GM13976 (cell line): ENCODE measurements around the gene ALG8.
A peak's percentile ranks its signal among the peaks of the same experiment; 100 is the strongest.
"Not testable (repeated sequence)": the region's sequence is repeated elsewhere in the genome, so short reads cannot be mapped to it uniquely, and the experiment has no call there.

Experiments
- DNase-seq: peaks from one replicate; pipeline ENCODE4 v3.0.0; 2012; ENCODE audit warnings: low spot score
- CTCF ChIP-seq: IDR thresholded peaks from 2 replicates; pipeline ENCODE4 v1.5.1; 2012; ENCODE audit warnings: borderline replicate concordance, mild to moderate bottlenecking; ENCODE audit not compliant: insufficient read depth; ENCODE audit errors: extremely low read depth, missing control alignments, control extremely low read depth
- in situ Hi-C: fragments of 300-500 bp; cut with MboI; formaldehyde crosslinking; loops from one replicate; pipeline ENCODE4 v1.12.0; 2022; ENCODE audit warnings: low sequenced_read_pairs, mixed read lengths, inconsistent platforms; ENCODE audit not compliant: unreplicated experiment

ALG8 gene

GRCh38 chr11:78079232-78080083 is 60.0 kb downstream of the ALG8 start, which contains the start of gene NDUFC2:
Gene NDUFC2 (minus strand): TSS chr11:78079862. CDS start chr11:78079744, 118 bp downstream.
- DNase-seq: peak; percentile 87
- in situ Hi-C loops: no loop called here
- TF ChIP-seq CTCF: no peak

GRCh38 chr11:78078218-78079167 is 60.9 kb downstream of the ALG8 start:
- TF ChIP-seq CTCF: no peak
- in situ Hi-C loops: no loop called here
- DNase-seq: no peak

GRCh38 chr11:78077592-78077991 is 61.8 kb downstream of the ALG8 start:
- DNase-seq, in situ Hi-C loops: not testable (repeated sequence)

GRCh38 chr11:78076733-78077403 is 62.6 kb downstream of the ALG8 start:
- in situ Hi-C loops: no loop called here
- no peak for DNase-seq
- no peak for TF ChIP-seq CTCF

GRCh38 chr11:78074756-78075155 is 64.7 kb downstream of the ALG8 start:
- in situ Hi-C loops: no loop called here
- no peak for TF ChIP-seq CTCF
- no peak for DNase-seq

GRCh38 chr11:78072455-78072854 is 67.0 kb downstream of the ALG8 start:
- in situ Hi-C loops: no loop called here
- TF ChIP-seq CTCF: no peak
- no peak for DNase-seq
